Measurements from ENCODE around the gene MAP1LC3B.

MAP1LC3B gene

GRCh38 chr16:87369117-87369765 is 22.9 kb upstream of the MAP1LC3B start:
- H3K27me3 ChIP-seq (ENCODE audit: control insufficient read depth, low read length), result no peaks in the 10 kb centered on the region
- peaks cover 19% of the 10 kb centered on the region for H3K36me3 ChIP-seq (ENCODE audit: control insufficient read depth, low read length)
- no peak overlapping the region for H3K27ac ChIP-seq (ENCODE audit: low read depth, low read length)
- H4K20me1 ChIP-seq (ENCODE audit: control insufficient read depth, insufficient read depth, low read depth, low read length), result peaks cover 19% of the 10 kb centered on the region
- H3F3A ChIP-seq (ENCODE audit: control insufficient read depth, insufficient read depth), result peaks cover 2% of the 10 kb centered on the region; the same call in 1 of the 2 replicates
- peak overlapping the region; percentile 23; the same call in 1 of the 2 replicates for H3K4me2 ChIP-seq (ENCODE audit: low read length)
- H3K9me3 ChIP-seq (ENCODE audit: control insufficient read depth, insufficient read depth, low read length), result no peaks in the 10 kb centered on the region
- H3K4me1 ChIP-seq (ENCODE audit: control insufficient read depth, low read length), result peaks cover 27% of the 10 kb centered on the region
- no peak overlapping the region for H3K4me3 ChIP-seq (ENCODE audit: low read length)
- TF ChIP-seq EZH2phosphoT487 (IDR thresholded peaks at IDR 0.05; ENCODE audit: borderline replicate concordance, low read length) (no peak), CTCF (IDR thresholded peaks at IDR 0.05; ENCODE audit: low read depth, low read length, poor library complexity, severe bottlenecking) (no peak)
- H3K79me2 ChIP-seq (ENCODE audit: control insufficient read depth, low read length), result peaks cover 92% of the 10 kb centered on the region
- H3K9me2 ChIP-seq (replicated peaks; ENCODE audit: control insufficient read depth, low read length), result no peaks in the 10 kb centered on the region

- no peaks in the 10 kb centered on the region for H3K9me3 ChIP-seq (ENCODE audit: control insufficient read depth, insufficient read depth, low read length)
- H3K4me2 ChIP-seq (ENCODE audit: low read length), result no peak overlapping the region
- no peaks in the 10 kb centered on the region for H3K9me2 ChIP-seq (replicated peaks; ENCODE audit: control insufficient read depth, low read length)
- H3K79me2 ChIP-seq (ENCODE audit: control insufficient read depth, low read length), result peaks cover 93% of the 10 kb centered on the region
- peaks cover 19% of the 10 kb centered on the region for H4K20me1 ChIP-seq (ENCODE audit: control insufficient read depth, insufficient read depth, low read depth, low read length)
- no peaks in the 10 kb centered on the region for H3K27me3 ChIP-seq (ENCODE audit: control insufficient read depth, low read length)
- TF ChIP-seq CTCF (IDR thresholded peaks at IDR 0.05; ENCODE audit: low read depth, low read length, poor library complexity, severe bottlenecking) (no peak), EZH2phosphoT487 (IDR thresholded peaks at IDR 0.05; ENCODE audit: borderline replicate concordance, low read length) (no peak)
- no peak overlapping the region for H3K27ac ChIP-seq (ENCODE audit: low read depth, low read length)
- H3F3A ChIP-seq (ENCODE audit: control insufficient read depth, insufficient read depth), result peaks cover 2% of the 10 kb centered on the region; the same call in 1 of the 2 replicates
- peaks cover 27% of the 10 kb centered on the region for H3K4me1 ChIP-seq (ENCODE audit: control insufficient read depth, low read length)
- peaks cover 20% of the 10 kb centered on the region for H3K36me3 ChIP-seq (ENCODE audit: control insufficient read depth, low read length)
- no peak overlapping the region for H3K4me3 ChIP-seq (ENCODE audit: low read length)
These were observed 22.1 kb upstream of the MAP1LC3B start for GRCh38 chr16:87369796-87370719.

GRCh38 chr16:87371261-87371866 is 20.8 kb upstream of the MAP1LC3B start:
- Histone ChIP-seq H3K27me3 (ENCODE audit: control insufficient read depth, low read length) (no peaks in the 10 kb centered on the region), H3K4me1 (ENCODE audit: control insufficient read depth, low read length) (peaks cover 27% of the 10 kb centered on the region), H3K9me3 (ENCODE audit: control insufficient read depth, insufficient read depth, low read length) (no peaks in the 10 kb centered on the region), H3F3A (ENCODE audit: control insufficient read depth, insufficient read depth) (peaks cover 2% of the 10 kb centered on the region; the same call in 1 of the 2 replicates), H3K27ac (ENCODE audit: low read depth, low read length) (no peak overlapping the region), H3K4me3 (ENCODE audit: low read length) (no peak overlapping the region), H4K20me1 (ENCODE audit: control insufficient read depth, insufficient read depth, low read depth, low read length) (peaks cover 19% of the 10 kb centered on the region), H3K36me3 (ENCODE audit: control insufficient read depth, low read length) (peaks cover 15% of the 10 kb centered on the region), H3K79me2 (ENCODE audit: control insufficient read depth, low read length) (peaks cover 94% of the 10 kb centered on the region), H3K4me2 (ENCODE audit: low read length) (no peak overlapping the region), H3K9me2 (replicated peaks; ENCODE audit: control insufficient read depth, low read length) (no peaks in the 10 kb centered on the region)
- TF ChIP-seq CTCF (IDR thresholded peaks at IDR 0.05; ENCODE audit: low read depth, low read length, poor library complexity, severe bottlenecking) (no peak), EZH2phosphoT487 (IDR thresholded peaks at IDR 0.05; ENCODE audit: borderline replicate concordance, low read length) (no peak)

Measured in DOHH2 (cell line).